Liver (tissue), 9 donors: ENCODE results near the gene OR10T2. TPM values are rescaled to one million over a fixed set of nuclear protein-coding genes. Genes with fewer than 3 reads are reported as not detected.

Experiments
- DNase-seq: peaks from one replicate; pipeline ENCODE4 v3.0.0-alpha.2; 2017; ENCODE audit warnings: low spot score
- H3K27ac ChIP-seq, 2 donors: one replicate each; pipeline ENCODE4 v1.7.0; 2013; ENCODE audit warnings: inconsistent platforms in 2 of 2, low read length in 2 of 2, control low read depth in 1 of 2, low read depth in 1 of 2, mild to moderate bottlenecking in 1 of 2
- H3K27me3 ChIP-seq, 4 donors: one replicate each; pipeline versions ENCODE4 v1.6.1 to v1.7.0; 2013; ENCODE audit warnings: low read length in 3 of 4, inconsistent platforms in 1 of 4, mild to moderate bottlenecking in 1 of 4, moderate library complexity in 1 of 4; ENCODE audit not compliant: control insufficient read depth in 4 of 4, insufficient read depth in 4 of 4
- H3K36me3 ChIP-seq, 4 donors: one replicate each; pipeline versions ENCODE4 v1.6.1 to v1.7.0; 2013; ENCODE audit warnings: low read length in 3 of 4, mild to moderate bottlenecking in 3 of 4, low read depth in 1 of 4, moderate library complexity in 1 of 4; ENCODE audit not compliant: control insufficient read depth in 4 of 4, insufficient read depth in 3 of 4
- H3K4me1 ChIP-seq, 4 donors: one replicate each; pipeline versions ENCODE4 v1.6.1 to v1.7.0; 2013; ENCODE audit warnings: low read length in 3 of 4, mild to moderate bottlenecking in 3 of 4, moderate library complexity in 1 of 4; ENCODE audit not compliant: control insufficient read depth in 4 of 4, insufficient read depth in 4 of 4
- H3K4me3 ChIP-seq, 3 donors: one replicate each; pipeline versions ENCODE4 v1.6.1 to v1.7.0; 2013; ENCODE audit warnings: low read length in 3 of 3, control low read depth in 1 of 3, low read depth in 1 of 3, mild to moderate bottlenecking in 1 of 3
- H3K9ac ChIP-seq, 2 donors: one replicate each; pipeline ENCODE4 v1.7.0; 2013; ENCODE audit warnings: low read length in 2 of 2, mild to moderate bottlenecking in 2 of 2, moderate library complexity in 2 of 2, control low read depth in 1 of 2, low read depth in 1 of 2
- H3K9me3 ChIP-seq, 4 donors: one replicate each; pipeline versions ENCODE4 v1.6.1 to v1.7.0; 2013; ENCODE audit warnings: low read length in 3 of 4; ENCODE audit not compliant: control insufficient read depth in 4 of 4
- FOXA1 ChIP-seq: IDR thresholded peaks from 2 replicates; pipeline ENCODE4 v1.6.1; 2016; ENCODE audit warnings: antibody characterized with exemption
- FOXA2 ChIP-seq: IDR thresholded peaks from 2 replicates; pipeline ENCODE4 v1.6.1; 2016; ENCODE audit warnings: antibody characterized with exemption
- GABPA ChIP-seq, 2 donors: IDR thresholded peaks in 1 of 2; conservative IDR thresholded peaks in 1 of 2; 2 replicates each; pipeline ENCODE4 v1.6.1; 2016; ENCODE audit warnings: antibody characterized with exemption in 2 of 2, mild to moderate bottlenecking in 1 of 2, moderate library complexity in 1 of 2
- HNF4A ChIP-seq, 2 donors: conservative IDR thresholded peaks; 2 replicates each; pipeline ENCODE4 v1.6.1; 2016; ENCODE audit warnings: antibody characterized with exemption in 2 of 2, mild to moderate bottlenecking in 2 of 2
- HNF4G ChIP-seq: IDR thresholded peaks from 2 replicates; pipeline ENCODE4 v1.6.1; 2016; ENCODE audit warnings: antibody characterized with exemption
- JUND ChIP-seq, 2 donors: IDR thresholded peaks; 2 replicates each; pipeline ENCODE4 v1.6.1; 2016; ENCODE audit warnings: antibody characterized with exemption in 2 of 2
- NR2F2 ChIP-seq: IDR thresholded peaks from 2 replicates; pipeline ENCODE4 v1.6.1; 2016; ENCODE audit warnings: antibody characterized with exemption
- SP1 ChIP-seq: IDR thresholded peaks from 2 replicates; pipeline ENCODE4 v1.6.1; 2018; ENCODE audit warnings: antibody characterized with exemption, mild to moderate bottlenecking
- TAF1 ChIP-seq: conservative IDR thresholded peaks from 2 replicates; pipeline ENCODE4 v1.6.1; 2016; ENCODE audit warnings: antibody characterized with exemption, mild to moderate bottlenecking
- YY1 ChIP-seq: IDR thresholded peaks from 2 replicates; pipeline ENCODE4 v1.6.1; 2016; ENCODE audit warnings: antibody characterized with exemption, mild to moderate bottlenecking
- WGBS: extraction: QIAGEN DNeasy Blood & Tissue Kit; methylation state at CpG from one replicate; pipeline ENCODE4 v1.1.7; 2013; 5-methylcytosine and 5-hydroxymethylcytosine counted together
- polyA plus RNA-seq, 2 donors: library from polyadenylated mRNA; stranded (reverse) in 1 of 2; unstranded in 1 of 2; fragments of 200-250 nt in 1 of 2; fragments of >200 nt in 1 of 2; fragmentation: Nextera tagmentation in 1 of 2; extraction: Ambion mirVana in 1 of 2; gene quantifications; one replicate each; pipeline versions ENCODE4 v1.2.1 to v1.2.3, GENCODE V29; 2013 to 2015
- total RNA-seq, 2 donors: library from RNA; depleted of rRNA; stranded (reverse); fragments of >200 nt; gene quantifications; one replicate each; pipeline ENCODE4 v1.2.3, GENCODE V29; 2014
- TF ChIP-seq, protein P1 (sequence below): IDR thresholded peaks from 2 replicates; pipeline ENCODE4 v1.6.1; 2016; ENCODE audit warnings: antibody characterized with exemption
- TF ChIP-seq, protein P2 (sequence below): IDR thresholded peaks from 2 replicates; pipeline ENCODE4 v1.6.1; 2016; ENCODE audit warnings: antibody characterized with exemption, mild to moderate bottlenecking
- TF ChIP-seq, protein P3 (sequence below): fragments of 150-350 bp; IDR thresholded peaks from 2 replicates; pipeline ENCODE4 v1.5.1; 2017; ENCODE audit warnings: improper control_type of control experiment, low read depth, low read length; ENCODE audit not compliant: missing input control
- TF ChIP-seq, protein P4 (sequence below): IDR thresholded peaks from 2 replicates; pipeline ENCODE4 v1.6.1; 2016; ENCODE audit warnings: antibody characterized with exemption
- donor health status: healthy.
- donor health status: healthy.
- donor health status: healthy.
- donor health status: healthy.
- donor health status: healthy.

OR10T2 gene
- total and polyA plus RNA-seq, 4 donors = not detected

DNA sequence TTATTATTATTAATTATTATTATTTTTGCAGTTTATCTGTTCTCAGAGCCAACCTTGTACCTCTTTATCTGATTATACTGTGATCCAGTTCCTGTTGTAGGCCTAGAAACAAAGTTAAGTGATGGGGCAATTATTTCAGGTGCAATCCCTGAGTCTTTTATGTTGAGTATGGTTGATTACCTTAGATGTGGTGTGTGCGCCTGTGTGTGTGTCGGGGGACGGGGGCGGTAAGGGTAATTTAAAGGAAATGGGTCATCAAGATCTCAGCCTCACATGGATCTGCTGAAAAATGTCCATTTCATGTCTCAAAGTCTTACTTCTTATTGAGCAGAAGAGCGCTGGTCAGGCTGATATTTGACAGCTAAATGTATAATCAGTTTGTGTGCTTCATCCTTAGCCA lies 7.8 kb upstream of the OR10T2 start:
- no peak for DNase-seq
- no peak overlapping the region for H3K4me3 ChIP-seq
- H3K27me3 ChIP-seq = peaks cover 0 to 4% (median 0%) of the 10 kb centered on the region in 4 donors
- no peak for TF ChIP-seq SP1
- TF ChIP-seq, protein P1, sequence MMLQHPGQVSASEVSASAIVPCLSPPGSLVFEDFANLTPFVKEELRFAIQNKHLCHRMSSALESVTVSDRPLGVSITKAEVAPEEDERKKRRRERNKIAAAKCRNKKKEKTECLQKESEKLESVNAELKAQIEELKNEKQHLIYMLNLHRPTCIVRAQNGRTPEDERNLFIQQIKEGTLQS = no peak
- TF ChIP-seq, protein P2, sequence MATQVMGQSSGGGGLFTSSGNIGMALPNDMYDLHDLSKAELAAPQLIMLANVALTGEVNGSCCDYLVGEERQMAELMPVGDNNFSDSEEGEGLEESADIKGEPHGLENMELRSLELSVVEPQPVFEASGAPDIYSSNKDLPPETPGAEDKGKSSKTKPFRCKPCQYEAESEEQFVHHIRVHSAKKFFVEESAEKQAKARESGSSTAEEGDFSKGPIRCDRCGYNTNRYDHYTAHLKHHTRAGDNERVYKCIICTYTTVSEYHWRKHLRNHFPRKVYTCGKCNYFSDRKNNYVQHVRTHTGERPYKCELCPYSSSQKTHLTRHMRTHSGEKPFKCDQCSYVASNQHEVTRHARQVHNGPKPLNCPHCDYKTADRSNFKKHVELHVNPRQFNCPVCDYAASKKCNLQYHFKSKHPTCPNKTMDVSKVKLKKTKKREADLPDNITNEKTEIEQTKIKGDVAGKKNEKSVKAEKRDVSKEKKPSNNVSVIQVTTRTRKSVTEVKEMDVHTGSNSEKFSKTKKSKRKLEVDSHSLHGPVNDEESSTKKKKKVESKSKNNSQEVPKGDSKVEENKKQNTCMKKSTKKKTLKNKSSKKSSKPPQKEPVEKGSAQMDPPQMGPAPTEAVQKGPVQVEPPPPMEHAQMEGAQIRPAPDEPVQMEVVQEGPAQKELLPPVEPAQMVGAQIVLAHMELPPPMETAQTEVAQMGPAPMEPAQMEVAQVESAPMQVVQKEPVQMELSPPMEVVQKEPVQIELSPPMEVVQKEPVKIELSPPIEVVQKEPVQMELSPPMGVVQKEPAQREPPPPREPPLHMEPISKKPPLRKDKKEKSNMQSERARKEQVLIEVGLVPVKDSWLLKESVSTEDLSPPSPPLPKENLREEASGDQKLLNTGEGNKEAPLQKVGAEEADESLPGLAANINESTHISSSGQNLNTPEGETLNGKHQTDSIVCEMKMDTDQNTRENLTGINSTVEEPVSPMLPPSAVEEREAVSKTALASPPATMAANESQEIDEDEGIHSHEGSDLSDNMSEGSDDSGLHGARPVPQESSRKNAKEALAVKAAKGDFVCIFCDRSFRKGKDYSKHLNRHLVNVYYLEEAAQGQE = no peak
- TF ChIP-seq TAF1 = no peak
- TF ChIP-seq HNF4G = no peak
- TF ChIP-seq NR2F2 = no peak
- no peak for TF ChIP-seq JUND (IDR thresholded peaks at IDR 0.05)
- no peak for TF ChIP-seq GABPA (IDR thresholded peaks at IDR 0.05 in 1 of 2, conservative IDR thresholded peaks at IDR 0.05 in 1 of 2)
- TF ChIP-seq FOXA1 = no peak
- no peak for TF ChIP-seq YY1
- TF ChIP-seq FOXA2 = no peak
- TF ChIP-seq, protein P3, sequence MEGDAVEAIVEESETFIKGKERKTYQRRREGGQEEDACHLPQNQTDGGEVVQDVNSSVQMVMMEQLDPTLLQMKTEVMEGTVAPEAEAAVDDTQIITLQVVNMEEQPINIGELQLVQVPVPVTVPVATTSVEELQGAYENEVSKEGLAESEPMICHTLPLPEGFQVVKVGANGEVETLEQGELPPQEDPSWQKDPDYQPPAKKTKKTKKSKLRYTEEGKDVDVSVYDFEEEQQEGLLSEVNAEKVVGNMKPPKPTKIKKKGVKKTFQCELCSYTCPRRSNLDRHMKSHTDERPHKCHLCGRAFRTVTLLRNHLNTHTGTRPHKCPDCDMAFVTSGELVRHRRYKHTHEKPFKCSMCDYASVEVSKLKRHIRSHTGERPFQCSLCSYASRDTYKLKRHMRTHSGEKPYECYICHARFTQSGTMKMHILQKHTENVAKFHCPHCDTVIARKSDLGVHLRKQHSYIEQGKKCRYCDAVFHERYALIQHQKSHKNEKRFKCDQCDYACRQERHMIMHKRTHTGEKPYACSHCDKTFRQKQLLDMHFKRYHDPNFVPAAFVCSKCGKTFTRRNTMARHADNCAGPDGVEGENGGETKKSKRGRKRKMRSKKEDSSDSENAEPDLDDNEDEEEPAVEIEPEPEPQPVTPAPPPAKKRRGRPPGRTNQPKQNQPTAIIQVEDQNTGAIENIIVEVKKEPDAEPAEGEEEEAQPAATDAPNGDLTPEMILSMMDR = no peak
- WGBS = 83% methylated on average over 5 of the region's 5 CpGs
- no peak overlapping the region for H3K9ac ChIP-seq
- H3K9me3 ChIP-seq = no peaks in the 10 kb centered on the region
- no peaks in the 10 kb centered on the region for H3K36me3 ChIP-seq
- no peaks in the 10 kb centered on the region for H3K4me1 ChIP-seq
- H3K27ac ChIP-seq = no peak overlapping the region

DNA sequence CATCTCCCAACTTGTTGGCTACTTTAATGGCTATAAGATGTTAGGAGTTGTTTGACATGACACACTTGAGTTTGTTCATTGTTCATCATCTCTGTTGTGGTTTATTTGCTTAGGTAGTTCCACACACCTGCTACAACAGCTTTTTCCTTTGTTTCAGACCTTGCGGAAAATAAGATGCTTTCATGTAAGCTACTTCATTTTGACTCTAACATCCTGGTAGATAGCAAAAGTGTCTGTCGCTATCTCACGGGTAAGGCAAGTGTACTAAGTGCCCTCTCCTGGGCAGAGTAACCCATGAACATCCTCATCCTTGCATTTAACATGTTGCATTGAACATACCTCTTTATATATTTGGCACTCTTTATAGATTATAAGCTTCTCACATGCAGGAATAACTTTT lies 1.6 kb upstream of the OR10T2 start:
- H3K27ac ChIP-seq = no peak overlapping the region
- no peaks in the 10 kb centered on the region for H3K4me1 ChIP-seq
- H3K9ac ChIP-seq = no peak overlapping the region
- WGBS = 71% methylated on average over 3 of the region's 3 CpGs
- no peak overlapping the region for H3K4me3 ChIP-seq
- no peak for DNase-seq
- H3K9me3 ChIP-seq = peaks cover 0 to 2% (median 0%) of the 10 kb centered on the region in 4 donors
- TF ChIP-seq, protein P4, sequence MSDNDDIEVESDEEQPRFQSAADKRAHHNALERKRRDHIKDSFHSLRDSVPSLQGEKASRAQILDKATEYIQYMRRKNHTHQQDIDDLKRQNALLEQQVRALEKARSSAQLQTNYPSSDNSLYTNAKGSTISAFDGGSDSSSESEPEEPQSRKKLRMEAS = no peak
- H3K36me3 ChIP-seq = no peaks in the 10 kb centered on the region
- H3K27me3 ChIP-seq = no peaks in the 10 kb centered on the region

DNA sequence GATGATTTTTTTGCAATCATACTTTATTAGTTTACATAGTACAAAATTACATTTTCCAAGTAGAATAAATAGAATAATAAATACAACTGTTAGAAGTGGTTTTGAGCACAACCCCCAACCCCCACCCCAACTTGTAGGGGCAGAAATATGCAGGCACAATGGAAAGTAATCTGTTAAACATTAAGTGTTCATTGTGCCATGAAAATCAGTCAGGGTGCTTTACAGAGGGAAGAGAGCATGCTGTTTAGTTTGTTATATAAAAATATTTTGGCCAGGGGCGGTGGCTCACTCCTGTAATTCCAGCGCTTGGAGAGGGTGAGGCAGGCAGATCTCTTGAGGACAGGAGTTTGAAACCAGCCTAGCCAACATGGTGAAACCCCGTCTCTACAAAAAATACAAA lies 2.6 kb downstream of the OR10T2 start:
- no peak for DNase-seq
- Histone ChIP-seq H3K9ac (no peak overlapping the region), H3K27me3 (no peaks in the 10 kb centered on the region), H3K4me3 (no peak overlapping the region), H3K4me1 (no peaks in the 10 kb centered on the region), H3K36me3 (no peaks in the 10 kb centered on the region), H3K9me3 (peaks cover 0 to 2% (median 0%) of the 10 kb centered on the region in 4 donors), H3K27ac (no peak overlapping the region)
- WGBS = 86% methylated on average over 3 of the region's 3 CpGs
- TF ChIP-seq HNF4A (conservative IDR thresholded peaks at IDR 0.05) (no peak), FOXA1 (no peak), TAF1 (no peak)
